Measurements from ENCODE around the gene CRNKL1. TPM values are rescaled to one million over a fixed set of nuclear protein-coding genes. Genes with fewer than 3 reads are reported as not detected.
"Not testable (repeated sequence)": the region's sequence is repeated elsewhere in the genome, so short reads cannot be mapped to it uniquely, and the experiment has no call there.

The CRNKL1 gene
- total RNA-seq, 1 experiment from 2014 or later, result 20.3 TPM

DNA sequence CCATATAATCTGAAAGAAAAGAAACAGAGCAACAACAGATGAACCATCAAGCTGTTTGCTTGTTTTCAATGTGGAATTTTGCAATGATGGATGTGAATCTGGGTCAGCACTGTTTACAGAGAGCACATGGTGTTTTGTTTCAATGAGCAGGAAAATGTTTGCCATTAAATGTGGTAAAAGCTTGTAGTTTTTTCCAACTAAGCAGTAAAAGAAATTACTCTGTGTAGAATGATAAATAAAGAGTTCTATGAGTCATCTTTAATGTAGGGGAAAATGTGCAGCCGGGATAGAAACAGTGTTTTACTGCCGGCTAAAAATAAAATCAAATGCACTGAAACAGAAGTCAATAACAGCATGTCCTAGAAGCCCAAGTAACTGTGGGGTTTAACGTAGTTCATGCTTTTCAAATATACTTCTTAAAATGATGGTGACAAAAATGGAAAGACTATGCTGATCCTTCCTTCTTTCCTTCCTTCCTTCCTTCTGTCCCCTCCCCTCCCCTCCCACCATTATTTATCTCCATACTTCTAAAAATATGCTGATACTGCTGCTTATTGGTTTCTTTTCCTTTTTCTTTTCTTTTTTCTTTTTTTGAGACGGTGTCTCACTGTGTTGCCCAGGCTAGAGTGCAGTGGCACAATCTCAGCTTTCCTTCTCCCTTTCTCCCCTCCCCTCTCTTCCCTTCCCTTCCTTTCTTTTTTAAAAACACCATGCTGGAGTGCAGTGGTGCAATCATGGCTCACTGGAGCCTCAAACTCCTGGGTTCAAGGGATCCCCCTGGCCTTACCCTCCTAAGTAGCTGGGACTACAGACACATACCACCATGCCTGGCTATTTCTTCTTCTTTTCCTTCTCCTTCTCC, 41.4 kb downstream of the CRNKL1 start:
- peak; percentile 83 for DNase-seq (ENCODE audit: low spot score)

- no peak for DNase-seq (ENCODE audit: low spot score)
Measured at GRCh38 chr20:20009784-20010253, 42.4 kb downstream of the CRNKL1 start.

GRCh38 chr20:20005342-20005741, 46.9 kb downstream of the CRNKL1 start:
- no peak for DNase-seq (ENCODE audit: low spot score)

GRCh38 chr20:20003955-20004322, 48.3 kb downstream of the CRNKL1 start:
- not testable (repeated sequence) for DNase-seq (ENCODE audit: low spot score)

DNA sequence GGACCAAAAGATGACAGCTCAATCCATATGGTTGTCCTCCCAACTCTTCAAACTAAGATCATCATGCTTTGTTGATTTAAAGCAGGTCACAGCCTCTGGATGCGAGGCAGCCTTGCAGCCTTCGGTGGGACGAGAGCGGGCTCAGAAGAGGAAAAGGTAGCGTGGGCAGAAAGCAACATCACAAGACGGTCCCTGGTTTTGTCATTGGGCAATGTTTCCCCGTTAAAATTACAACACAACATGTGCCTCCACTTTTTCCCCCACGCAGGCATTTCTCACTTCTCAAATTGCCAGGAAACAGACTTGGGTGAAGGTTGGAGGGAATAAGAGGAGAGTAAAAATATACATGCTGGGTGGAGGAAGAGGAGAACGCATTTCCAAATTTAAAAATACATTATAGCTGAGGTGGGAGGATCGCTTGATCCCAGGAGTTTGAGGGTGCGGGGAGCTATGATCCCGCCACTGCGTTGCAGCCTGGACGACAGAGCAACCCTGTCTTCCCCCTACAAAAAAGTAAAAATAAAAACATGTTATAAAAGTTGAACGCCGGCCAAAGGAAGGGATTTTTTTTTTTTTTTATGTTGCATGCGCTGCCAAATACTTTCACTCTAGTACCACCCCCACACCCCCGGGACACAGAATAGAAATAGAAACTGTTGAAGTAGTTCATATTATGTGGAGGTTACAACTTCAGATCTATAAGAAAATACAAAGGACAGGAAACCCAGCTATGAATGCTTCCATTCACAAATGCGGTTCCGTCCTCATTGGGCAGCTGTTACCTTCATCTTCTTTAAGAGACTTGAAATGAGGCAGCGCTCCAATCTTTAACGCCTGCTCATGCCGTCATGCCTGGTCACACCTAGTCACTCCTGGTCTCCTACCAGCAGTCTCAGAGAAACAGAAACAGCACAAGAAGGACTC, 49.0 kb downstream of the CRNKL1 start:
- no peak for DNase-seq (ENCODE audit: low spot score)

DNA sequence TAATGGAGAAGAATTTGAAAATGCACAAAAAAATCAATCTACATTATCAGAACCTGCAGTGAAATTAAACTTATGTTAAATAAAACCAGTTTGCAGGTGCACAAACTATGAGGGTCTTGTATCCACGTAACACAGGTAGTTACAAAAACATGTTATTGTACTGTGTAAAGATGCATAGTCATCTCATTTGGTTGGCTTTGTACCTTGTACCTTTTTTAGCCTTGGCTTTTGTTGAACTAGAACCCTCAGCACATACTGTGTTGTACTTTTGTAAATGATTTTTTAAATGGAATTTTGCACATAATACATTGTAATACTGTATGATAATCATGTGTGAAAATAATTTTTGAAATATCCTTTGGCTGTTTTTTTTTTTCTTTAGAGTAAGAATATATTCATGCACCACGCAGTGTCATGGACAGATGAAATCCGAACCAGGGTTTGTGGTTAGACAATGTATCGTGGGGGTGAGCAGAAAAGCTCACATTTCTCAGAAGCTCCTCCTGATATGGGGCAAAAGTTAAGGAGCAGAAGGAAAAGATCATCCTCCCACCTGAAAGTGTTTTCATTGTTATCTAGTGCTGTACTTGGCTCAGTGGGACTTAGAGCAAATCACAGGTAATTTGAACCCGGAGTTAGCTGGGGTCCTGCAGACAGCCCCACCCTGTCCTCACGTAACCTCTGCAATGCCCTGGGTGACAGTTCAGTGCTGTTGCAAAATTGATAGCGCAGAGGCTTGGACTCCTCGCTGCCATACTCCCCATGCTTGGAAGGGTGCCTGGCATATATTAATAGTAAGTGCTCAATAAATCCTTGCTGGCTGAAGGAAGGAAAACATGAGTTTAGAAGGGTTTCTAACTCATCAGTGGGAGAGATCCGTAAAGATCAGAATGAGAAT, 49.9 kb downstream of the CRNKL1 start:
- no peak for DNase-seq (ENCODE audit: low spot score)

DNA sequence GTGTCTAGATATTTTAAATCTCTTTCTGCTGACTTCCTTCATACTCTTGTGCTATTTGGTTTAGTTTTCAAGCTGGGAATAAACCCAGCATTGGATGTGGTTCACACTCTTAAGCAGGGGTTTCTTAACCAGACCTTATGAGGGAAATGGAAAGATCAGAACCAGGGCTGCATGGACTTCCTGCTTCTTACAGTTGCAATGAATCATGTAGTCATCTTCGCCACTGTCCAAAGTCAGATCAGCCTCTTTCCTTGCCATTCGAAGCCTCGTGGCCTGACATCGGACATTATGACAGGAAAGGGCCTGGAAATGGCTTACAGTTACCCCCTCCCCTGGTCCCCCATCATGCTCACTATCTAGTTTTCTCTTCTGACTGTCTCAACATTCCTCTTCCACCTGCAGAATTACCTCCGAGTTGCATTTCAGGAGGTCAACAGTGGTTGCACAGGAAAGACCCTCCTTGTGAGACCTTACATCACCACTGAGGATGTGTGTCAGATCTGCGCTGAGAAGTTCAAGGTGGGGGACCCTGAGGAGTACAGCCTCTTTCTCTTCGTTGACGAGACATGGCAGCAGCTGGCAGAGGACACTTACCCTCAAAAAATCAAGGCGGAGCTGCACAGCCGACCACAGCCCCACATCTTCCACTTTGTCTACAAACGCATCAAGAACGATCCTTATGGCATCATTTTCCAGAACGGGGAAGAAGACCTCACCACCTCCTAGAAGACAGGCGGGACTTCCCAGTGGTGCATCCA, 51.9 kb downstream of the CRNKL1 start:
- no peak for DNase-seq (ENCODE audit: low spot score)

DNA sequence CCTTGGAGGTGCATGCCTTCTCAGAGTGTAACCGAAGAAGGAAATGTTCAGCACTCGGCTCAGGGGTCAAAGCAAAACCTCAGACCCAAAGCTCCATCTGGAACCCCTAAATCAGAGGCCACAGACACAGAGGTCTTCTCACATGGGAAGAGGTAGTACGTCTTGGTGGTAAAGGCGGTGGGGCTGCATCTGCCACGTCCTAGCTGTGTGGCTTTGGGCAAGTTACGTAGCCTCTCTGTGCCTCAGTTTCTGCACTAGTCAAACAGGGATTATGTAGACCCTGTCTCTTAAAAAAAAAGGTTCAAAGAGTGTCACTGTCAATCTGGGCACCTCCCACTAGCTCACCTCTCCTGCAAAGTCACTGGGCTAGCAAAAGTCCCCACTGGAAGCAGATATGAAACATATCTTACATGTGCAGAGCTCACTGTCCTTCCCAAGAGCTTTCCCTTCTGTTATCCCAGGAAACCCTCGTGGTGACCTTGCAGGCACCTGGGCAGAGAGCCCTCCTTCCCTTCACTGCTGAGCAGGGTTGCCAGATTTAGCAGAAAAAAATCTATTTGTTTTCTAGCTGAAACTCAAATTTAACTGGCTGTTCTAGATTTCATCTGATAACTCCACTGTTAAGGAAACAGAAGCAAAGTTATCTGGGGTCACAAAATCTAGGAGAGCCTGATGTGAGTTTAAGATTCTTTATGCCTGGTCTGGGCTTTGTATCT, 53.1 kb downstream of the CRNKL1 start:
- no peak for DNase-seq (ENCODE audit: low spot score)

DNA sequence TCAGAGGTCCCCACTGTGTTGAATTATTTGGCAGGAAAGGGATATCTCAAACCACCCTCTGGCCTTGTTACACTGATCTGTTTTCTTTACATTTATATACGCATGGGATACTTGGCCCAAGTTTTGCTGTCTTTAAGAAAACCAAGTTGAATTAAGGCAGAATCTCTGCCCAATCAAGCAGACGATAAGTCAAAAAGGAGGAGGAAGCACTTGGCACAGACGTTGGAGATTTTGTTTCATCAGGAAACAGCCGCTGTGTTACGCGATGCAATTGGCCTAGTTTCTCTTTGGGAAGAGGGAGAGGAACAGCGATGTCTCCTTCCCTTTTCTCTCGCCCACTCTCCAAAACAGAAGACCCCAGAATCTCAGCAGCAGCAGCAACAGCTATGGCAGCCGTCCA, 55.3 kb downstream of the CRNKL1 start:
- DNase-seq (ENCODE audit: low spot score), result no peak

- DNase-seq (ENCODE audit: low spot score), result no peak
Measured at GRCh38 chr20:19996222-19996621, 56.0 kb downstream of the CRNKL1 start.

- peak; percentile 33 for DNase-seq (ENCODE audit: low spot score)
Measured at GRCh38 chr20:19995220-19995863, 56.9 kb downstream of the CRNKL1 start.

DNA sequence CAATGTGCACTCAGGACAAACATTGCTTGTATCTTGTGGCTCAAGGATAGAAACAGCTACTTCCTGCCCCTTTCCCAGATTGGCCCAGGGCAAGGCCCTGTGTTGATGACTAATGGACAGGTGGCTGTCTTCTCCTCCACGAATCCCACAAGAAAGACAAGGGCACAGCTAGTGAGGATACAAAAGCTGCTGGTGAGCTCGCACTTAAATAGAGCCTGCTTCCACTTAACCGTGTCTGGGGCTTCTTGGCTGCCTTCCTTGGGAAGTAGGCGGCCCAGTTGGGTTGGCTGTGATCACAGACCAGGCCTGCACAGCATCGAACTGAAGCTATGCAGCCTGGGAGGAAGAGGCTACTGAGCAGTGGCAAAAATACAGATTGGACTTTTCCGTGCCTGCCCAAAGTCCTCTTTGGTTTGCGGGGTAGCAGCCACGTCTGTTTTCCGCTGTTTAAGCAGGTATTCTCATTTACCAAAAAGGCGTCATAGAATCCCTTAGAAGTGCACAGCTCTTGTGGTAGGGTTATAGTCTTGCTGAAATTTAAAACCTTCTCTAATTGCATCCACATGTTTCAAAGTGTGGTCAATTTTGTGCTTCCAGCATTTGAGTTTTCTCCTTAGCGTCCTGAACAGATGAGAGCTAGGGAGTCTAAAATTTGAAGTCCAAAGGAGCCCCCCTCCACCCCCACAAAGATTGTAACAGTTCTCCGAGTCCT, 58.2 kb downstream of the CRNKL1 start:
- DNase-seq (ENCODE audit: low spot score), result peak; percentile 67

- peak; percentile 87 for DNase-seq (ENCODE audit: low spot score)
Measured at GRCh38 chr20:19992996-19993908, 59.0 kb downstream of the CRNKL1 start.

- no peak for DNase-seq (ENCODE audit: low spot score)
Measured at GRCh38 chr20:19991854-19992253, 60.4 kb downstream of the CRNKL1 start.

DNA sequence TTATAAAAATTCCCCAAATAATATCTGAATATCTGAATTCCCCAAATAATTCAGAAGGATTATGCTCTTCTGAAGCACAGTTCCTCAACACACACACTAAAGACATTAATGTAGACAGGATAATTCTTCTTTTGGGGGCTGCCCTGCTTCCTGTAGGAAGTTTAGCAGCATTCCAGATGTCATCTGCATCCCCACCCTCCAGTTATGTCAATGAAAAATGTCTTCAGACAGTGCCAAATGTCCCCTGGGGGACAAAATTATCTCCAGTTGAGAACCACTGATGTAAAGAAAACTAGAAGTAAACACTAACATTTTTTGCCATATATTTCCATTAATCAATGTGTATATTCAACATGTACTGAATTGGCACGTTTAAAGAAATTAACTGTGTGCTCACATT, 61.0 kb downstream of the CRNKL1 start:
- no peak for DNase-seq (ENCODE audit: low spot score)

- DNase-seq (ENCODE audit: low spot score), result no peak
Measured at GRCh38 chr20:19990850-19991249, 61.4 kb downstream of the CRNKL1 start.

DNA sequence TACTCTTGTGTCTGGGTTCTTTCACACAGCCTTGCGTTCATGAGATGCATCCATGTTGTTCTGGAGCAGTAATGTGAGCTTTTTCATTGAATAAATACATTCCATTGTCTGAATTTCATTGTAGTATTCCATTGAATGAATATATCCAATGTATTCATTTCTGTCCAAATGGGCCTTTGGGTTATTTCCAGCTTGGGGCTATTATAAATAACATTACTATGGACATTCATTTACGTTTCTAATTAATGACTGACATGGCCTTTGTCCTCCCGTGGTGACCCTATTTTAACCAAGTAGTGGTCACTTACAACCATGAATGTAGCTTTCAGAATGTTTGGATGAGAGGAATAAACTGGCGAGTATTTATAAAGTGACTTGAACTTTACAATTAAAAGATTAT, 65.2 kb downstream of the CRNKL1 start:
- DNase-seq (ENCODE audit: low spot score), result no peak

GRCh38 chr20:19986419-19986818, 65.8 kb downstream of the CRNKL1 start:
- DNase-seq (ENCODE audit: low spot score), result no peak
